Measurements from ENCODE around the gene MPV17. TPM values are rescaled to one million over a fixed set of nuclear protein-coding genes. Genes with fewer than 3 reads are reported as not detected.
A peak's percentile ranks its signal among the peaks of the same experiment; 100 is the strongest.

The MPV17 gene
- total RNA-seq, 1 donor from 2014 or later = 84.5 TPM

DNA sequence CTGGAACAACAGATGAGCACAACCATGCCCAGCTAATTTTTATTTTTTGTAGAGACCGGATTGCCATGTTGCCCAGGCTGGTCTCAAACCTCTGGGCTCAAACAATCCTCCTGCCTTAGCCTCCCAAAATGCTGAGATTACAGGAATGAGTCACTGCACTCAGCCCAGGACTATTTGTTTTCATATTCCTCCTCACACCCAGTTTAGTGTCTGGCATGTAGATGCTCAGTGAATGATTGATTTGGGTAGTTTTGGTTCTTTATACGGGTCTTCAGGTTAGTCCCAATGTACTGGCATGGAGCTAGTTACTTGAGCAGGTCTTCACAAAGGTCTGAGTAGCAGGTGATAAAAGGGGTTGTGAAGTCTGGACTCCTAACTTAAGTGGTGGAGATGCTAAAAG lies 41.0 kb upstream of the MPV17 start:
- Mint-ChIP-seq H3K36me3 (ENCODE audit: low read depth) (peaks cover 18% of the 10 kb centered on the region), H3K27ac (ENCODE audit: unreplicated experiment) (no peak overlapping the region), H3K27me3 (ENCODE audit: low read depth) (no peaks in the 10 kb centered on the region), H3K9me3 (no peaks in the 10 kb centered on the region), H3K4me1 (peaks cover 5% of the 10 kb centered on the region), H3K4me3 (no peak overlapping the region)
- TF ChIP-seq, protein P1, sequence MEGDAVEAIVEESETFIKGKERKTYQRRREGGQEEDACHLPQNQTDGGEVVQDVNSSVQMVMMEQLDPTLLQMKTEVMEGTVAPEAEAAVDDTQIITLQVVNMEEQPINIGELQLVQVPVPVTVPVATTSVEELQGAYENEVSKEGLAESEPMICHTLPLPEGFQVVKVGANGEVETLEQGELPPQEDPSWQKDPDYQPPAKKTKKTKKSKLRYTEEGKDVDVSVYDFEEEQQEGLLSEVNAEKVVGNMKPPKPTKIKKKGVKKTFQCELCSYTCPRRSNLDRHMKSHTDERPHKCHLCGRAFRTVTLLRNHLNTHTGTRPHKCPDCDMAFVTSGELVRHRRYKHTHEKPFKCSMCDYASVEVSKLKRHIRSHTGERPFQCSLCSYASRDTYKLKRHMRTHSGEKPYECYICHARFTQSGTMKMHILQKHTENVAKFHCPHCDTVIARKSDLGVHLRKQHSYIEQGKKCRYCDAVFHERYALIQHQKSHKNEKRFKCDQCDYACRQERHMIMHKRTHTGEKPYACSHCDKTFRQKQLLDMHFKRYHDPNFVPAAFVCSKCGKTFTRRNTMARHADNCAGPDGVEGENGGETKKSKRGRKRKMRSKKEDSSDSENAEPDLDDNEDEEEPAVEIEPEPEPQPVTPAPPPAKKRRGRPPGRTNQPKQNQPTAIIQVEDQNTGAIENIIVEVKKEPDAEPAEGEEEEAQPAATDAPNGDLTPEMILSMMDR (conservative IDR thresholded peaks at IDR 0.05) = no peak
- no peak for DNase-seq (ENCODE audit: low read depth, low spot score)

DNA sequence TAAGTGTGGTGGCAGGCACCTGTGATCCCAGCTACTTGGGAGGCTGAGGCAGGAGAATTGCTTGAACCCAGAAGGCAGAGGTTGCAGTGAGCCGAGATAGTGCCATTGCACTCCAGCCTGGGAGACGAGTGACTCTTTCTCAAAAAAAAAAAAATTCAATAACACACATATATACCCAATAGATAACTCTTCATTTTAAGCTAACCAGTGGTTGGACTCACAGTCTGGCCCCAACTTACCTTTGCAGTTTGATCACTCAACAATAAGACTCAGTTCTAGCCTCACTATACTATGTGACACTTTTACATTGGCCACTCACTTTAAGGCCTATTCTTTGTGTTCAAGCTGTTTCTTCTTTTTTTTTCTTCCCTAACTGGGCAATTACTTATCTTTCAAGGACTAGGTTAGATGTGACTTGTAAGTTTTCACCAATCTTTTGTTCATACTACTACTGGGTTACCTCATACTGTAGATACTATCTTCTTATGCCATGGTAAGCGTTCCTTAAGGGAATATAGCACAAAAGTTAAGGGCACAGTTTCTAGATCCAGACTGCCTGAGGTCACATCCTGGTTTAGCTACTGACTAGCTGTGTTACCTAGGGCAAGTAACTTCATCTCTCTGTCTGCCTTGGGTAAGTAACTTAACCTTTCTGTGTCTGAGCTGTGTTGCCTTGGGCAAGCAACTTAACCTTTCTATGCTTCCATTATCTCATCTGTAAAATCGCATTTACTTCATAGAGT lies 40.0 kb upstream of the MPV17 start:
- Mint-ChIP-seq H3K4me3 (peak overlapping the region; percentile 29), H3K9me3 (no peaks in the 10 kb centered on the region), H3K27ac (ENCODE audit: unreplicated experiment) (no peak overlapping the region), H3K4me1 (peaks cover 8% of the 10 kb centered on the region), H3K36me3 (ENCODE audit: low read depth) (peaks cover 25% of the 10 kb centered on the region), H3K27me3 (ENCODE audit: low read depth) (no peaks in the 10 kb centered on the region)
- DNase-seq (ENCODE audit: low read depth, low spot score) = no peak
- TF ChIP-seq, protein P1 (conservative IDR thresholded peaks at IDR 0.05) = no peak

DNA sequence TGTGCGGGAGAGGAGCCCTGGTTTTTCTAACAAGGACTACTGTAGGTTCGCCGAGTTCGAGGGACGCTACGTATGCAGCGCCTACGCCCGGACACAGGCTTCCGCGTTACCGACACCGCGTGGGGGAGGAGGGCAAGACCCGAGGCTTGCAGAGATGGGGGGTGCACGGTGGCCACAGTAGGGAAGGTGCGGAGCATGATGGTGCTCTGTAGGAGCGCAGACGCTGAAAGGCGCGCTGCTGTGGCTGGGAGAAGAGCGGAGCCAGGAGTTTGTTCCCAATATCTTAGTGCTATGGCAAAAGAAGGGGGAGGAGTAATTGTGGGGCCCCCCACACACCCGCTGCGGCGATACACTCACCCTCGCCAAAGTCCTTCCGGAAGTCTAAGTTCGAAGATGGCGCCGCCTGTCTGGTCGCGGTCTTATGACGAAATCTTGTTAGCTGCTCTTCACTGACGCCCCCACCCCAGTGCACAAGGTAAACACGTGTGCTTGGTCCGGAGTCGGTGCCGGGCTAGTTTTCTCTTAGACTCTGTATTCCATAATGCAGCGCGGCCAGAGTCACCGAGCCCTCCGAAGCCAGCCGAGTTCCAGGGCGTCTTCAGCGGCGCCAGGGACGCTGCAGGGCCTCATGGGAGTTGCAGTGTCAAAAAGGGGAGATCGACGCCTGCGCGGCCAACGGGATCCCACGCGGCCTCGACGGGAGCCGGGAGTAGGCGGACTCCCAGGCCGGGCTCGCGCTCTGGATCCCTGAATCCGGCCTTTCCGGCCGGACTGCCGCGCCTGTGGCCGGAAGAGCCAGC lies 33.7 kb upstream of the MPV17 start, which contains the start of gene GTF3C2:
TSS of gene GTF3C2 (minus strand) at position 383 of the 800 bp plus-strand sequence. CDS start 13,210 bp downstream, outside the sequence.
- peaks cover 2% of the 10 kb centered on the region for H3K9me3 Mint-ChIP-seq
- peaks cover 11% of the 10 kb centered on the region for H3K36me3 Mint-ChIP-seq (ENCODE audit: low read depth)
- peak within 1 kb of the TSS; percentile 99 for H3K27ac Mint-ChIP-seq (ENCODE audit: unreplicated experiment)
- H3K4me3 Mint-ChIP-seq = peak within 1 kb of the TSS; percentile 98
- H3K4me1 Mint-ChIP-seq = peaks cover 49% of the 10 kb centered on the region
- peak; percentile 90 for DNase-seq (ENCODE audit: low read depth, low spot score)
- TF ChIP-seq, protein P1 (conservative IDR thresholded peaks at IDR 0.05) = no peak
- H3K27me3 Mint-ChIP-seq (ENCODE audit: low read depth) = no peaks in the 10 kb centered on the region

DNA sequence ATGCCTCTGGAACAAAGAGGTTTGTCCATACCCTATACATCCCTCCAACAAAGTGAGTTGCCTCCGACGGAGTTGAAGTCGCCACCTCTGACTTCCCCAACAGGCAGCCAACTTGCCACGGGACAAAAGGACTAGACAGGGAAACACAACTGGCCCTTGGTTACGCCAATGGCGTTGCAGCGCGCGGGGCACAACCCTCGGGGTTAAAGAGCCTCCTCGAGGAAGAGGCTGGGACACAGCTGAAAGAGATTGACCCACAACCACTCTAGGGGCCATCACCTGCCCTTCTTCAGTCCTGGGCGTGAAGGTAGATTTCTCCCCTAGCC lies 33.1 kb upstream of the MPV17 start:
- Mint-ChIP-seq H3K4me1 (peaks cover 49% of the 10 kb centered on the region), H3K27me3 (ENCODE audit: low read depth) (no peaks in the 10 kb centered on the region), H3K36me3 (ENCODE audit: low read depth) (peaks cover 11% of the 10 kb centered on the region), H3K4me3 (peak overlapping the region; percentile 98), H3K9me3 (peaks cover 2% of the 10 kb centered on the region), H3K27ac (ENCODE audit: unreplicated experiment) (peak overlapping the region; percentile 99)
- TF ChIP-seq, protein P1 (conservative IDR thresholded peaks at IDR 0.05) = no peak
- peak; percentile 40 for DNase-seq (ENCODE audit: low read depth, low spot score)

DNA sequence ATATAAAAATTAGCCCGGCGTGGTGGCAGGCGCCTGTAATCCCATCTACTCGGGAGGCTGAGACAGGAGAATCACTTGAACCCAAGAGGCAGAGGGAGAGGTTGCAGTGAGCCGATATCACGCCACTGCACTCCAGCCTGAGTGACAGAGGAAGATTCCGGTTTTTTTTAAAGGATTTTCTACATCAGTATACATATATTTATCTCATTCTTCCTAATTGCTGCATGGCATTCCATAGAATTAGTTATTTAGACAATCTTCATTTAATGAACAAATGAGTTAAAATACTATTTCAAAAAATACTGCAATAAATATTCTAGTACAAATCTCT lies 31.7 kb upstream of the MPV17 start:
- peaks cover 49% of the 10 kb centered on the region for H3K4me1 Mint-ChIP-seq
- no peak for DNase-seq (ENCODE audit: low read depth, low spot score)
- peaks cover 2% of the 10 kb centered on the region for H3K9me3 Mint-ChIP-seq
- TF ChIP-seq, protein P1 (conservative IDR thresholded peaks at IDR 0.05) = no peak
- no peaks in the 10 kb centered on the region for H3K27me3 Mint-ChIP-seq (ENCODE audit: low read depth)
- peaks cover 11% of the 10 kb centered on the region for H3K36me3 Mint-ChIP-seq (ENCODE audit: low read depth)
- H3K4me3 Mint-ChIP-seq = peak overlapping the region; percentile 98
- no peak overlapping the region for H3K27ac Mint-ChIP-seq (ENCODE audit: unreplicated experiment)

All from neural crest cell (in vitro differentiated cells).